NCI-H510A (cell line): ENCODE measurements around the gene SIRT2.
"Not testable (repeated sequence)": the region's sequence is repeated elsewhere in the genome, so short reads cannot be mapped to it uniquely, and the experiment has no call there.

Experiments used
- DNase-seq: peaks from one replicate; lab custom pipeline; 2025; lab: John Stamatoyannopoulos, UW

Gene SIRT2

DNA sequence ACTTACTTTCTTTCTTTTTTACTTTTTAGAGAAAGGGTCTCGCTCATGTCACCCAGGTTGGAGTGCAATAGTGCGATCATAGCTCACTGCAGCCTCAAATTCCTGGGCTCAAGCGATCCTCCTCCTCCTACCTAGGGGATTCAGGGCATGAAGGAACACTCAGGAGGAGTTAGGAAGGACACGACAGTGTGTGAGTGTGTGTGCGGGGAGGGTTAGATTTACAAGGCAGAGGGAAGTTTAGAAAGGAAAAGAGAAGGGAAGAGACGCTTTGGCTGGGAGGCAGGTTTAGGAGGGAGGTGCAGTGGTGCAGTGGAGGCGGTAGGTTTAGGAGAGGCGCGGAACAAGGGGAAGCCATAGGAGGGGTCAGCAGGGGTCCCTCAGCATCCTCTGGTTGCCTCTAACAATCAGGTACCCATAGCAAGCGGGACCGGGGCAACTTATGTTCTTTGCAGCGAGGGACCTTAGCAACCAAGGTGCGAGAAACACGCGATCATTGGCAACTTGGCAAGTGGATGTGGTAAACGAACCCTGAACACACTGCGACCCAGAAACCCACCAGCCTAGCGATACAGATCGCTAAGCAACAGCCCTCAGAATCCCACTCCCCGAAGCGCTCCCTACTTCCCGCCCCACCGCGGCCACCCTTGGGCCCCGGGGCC, 501 bp downstream of the SIRT2 start:
- DNase-seq: no peak

DNA sequence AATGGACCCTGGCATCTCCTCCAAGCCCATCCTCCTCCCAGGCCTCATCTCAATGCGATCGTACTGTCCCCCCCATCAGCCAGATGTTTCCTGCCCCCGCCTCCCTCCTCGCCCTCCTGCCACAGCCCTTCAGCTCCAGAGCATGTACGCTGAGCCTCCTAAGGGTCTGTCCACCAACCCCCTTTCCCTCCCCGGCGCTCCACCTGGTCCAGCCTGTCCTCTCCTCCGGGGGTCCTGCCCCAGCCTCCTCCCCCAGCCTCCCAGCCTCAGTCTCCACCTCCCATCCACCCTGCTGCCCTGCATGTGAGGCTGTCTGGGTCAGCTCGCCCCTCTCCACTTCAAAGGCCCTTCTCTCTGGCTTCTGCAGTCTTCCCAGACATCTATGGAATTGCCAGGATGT, 4.5 kb downstream of the SIRT2 start:
- DNase-seq: no peak

DNA sequence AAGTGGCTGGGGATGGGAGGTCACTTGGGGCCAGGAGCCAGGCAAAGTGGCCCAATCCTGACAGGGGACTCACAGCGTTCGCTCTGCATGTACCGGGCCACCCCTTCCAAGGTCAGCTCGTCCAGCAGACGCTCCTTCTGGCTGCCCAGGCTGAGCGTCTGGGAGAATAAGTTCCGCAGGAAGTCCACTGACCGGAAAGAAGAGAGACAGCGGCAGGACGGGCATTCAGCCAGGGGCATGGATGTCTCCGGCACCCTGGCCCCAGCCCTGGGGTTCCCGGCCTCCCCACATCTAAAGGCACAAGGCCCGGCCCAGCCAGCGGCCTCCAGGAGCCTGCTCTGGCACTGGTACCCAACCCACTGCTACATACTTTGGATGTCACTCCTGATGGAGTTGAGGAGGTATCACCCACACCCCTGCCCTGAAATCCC, 6.1 kb downstream of the SIRT2 start:
- DNase-seq: no peak

DNA sequence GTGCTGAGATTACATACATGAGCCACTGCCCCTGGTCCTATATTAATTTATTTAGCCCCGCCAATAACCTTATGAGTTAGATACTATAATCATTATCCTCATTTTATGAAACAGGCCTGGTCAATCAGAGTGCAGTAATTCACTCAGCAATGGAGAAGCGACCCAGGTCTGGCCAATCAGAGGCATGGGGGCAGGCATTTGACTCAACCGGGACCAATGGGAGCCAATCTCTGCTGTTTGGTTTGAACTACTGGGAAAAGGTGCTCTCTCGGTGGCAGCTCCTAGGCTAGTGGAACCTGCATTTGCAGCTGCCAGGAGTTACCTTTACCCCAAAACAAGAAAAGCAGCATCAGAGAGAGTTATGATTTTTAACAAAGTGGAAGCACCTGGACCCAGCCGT, 6.6 kb downstream of the SIRT2 start:
- DNase-seq: no peak

DNA sequence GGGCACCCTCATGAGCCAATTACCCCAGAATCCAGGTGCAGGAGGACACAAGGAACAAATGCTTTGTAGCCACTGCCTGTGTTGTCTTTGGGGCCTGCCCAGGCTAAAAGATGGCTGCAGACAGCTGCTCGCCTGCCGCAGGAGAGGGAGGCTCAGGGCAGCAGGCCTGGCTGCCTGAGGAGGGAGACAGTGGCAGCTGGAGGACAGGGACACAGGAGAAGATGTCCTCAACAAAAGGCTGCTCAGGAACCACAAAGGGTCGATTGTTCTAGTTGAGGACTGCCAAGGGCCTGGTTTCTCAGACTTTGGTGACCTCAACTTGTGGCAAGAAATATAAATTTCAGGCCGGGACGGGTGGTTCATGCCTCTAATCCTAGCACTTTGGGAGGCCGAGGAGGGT, 7.6 kb downstream of the SIRT2 start:
- no peak for DNase-seq

DNA sequence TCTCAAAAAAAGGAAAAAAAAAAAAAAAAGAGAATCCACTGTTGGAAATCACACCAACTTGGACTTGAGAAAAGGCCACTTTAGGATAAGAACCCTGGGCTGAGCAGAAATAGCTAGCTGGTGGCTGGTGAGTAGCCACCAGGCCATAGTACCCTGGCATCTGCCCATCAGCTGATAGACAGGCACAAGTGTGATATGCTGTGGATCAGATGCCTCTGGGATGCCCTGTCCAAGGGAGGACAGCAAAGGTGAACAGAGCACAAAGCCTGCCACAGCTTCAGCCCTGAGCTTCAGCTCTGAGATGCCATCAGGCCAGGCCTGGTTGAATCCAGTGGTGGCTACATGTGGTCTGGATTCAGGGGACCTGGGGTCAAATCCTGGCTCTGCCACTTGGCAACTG, 8.7 kb downstream of the SIRT2 start:
- DNase-seq: no peak

DNA sequence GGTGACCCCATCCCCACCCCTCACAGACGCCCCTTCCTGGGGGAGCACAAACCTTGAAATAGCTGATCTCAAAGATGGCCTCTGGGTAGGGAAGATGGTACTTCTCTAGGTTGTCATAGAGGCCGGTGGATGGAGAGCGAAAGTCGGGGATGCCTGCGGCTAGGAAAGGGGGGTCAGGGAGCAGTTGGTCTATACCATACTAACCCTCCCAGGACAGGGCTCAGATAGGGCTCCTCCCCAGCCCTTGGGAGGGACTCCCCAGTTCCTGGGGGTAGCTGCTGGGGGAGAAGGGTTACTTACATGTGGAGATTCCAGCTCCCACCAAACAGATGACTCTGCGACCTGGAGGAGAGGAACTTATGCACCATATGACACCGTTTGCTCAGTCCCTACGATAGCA, 9.6 kb downstream of the SIRT2 start:
- DNase-seq: no peak

DNA sequence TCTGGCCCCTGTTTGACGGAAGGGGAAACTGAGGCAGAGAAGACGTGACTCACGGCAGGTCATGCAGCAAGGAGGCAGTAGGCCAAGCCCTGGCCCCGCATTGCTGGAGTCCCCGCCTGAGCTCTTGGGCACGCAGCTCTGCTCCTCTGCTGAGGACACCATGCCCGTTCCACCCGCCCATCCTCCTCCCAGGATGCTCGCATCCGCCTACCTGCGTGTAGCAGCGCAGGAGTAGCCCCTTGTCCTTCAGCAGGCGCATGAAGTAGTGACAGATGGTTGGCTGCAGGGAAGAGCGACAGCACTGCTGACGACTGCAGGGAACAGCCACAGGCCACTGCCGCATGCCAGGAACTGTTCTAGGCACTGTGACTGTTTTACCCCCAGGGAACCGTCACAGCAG, 10.5 kb downstream of the SIRT2 start:
- DNase-seq: no peak

DNA sequence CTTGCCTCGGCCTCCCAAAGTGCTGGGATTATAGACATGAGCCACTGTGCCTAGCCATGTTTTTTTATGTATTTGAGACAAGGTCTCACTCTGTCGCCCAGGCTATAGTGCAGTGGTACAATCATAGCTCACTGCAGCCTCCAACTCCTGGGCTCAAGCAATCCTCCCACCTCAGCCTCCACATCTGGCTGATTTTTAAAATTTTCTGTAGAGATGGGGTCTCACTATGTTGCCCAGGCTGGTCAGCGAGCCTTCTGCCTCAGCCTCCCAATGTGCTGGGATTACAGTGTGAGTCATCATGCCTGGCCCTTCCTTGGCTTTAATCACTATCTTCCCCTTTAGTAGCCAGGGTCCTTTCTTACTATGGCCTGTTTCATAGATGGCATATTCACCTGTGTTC, 14.7 kb downstream of the SIRT2 start:
- DNase-seq: not testable (repeated sequence)

DNA sequence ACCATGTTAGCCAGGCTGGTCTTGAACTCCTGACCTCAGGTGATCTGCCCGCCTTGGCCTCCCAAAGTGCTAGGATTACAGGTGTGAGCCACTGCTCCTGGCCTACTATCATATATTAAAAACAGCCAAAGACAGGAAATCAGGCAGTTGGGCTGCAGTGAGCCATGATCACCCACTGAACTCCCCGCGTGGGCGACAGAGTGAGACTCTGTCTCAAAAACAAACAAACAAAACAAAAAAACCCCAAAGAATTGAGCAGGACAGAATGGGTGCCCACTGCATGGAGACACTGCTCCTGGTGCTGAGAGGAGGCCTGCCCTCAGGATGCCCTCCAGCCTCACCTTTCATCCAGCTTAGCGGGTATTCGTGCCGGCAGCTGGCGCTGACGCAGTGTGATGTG, 16.1 kb downstream of the SIRT2 start:
- no peak for DNase-seq

DNA sequence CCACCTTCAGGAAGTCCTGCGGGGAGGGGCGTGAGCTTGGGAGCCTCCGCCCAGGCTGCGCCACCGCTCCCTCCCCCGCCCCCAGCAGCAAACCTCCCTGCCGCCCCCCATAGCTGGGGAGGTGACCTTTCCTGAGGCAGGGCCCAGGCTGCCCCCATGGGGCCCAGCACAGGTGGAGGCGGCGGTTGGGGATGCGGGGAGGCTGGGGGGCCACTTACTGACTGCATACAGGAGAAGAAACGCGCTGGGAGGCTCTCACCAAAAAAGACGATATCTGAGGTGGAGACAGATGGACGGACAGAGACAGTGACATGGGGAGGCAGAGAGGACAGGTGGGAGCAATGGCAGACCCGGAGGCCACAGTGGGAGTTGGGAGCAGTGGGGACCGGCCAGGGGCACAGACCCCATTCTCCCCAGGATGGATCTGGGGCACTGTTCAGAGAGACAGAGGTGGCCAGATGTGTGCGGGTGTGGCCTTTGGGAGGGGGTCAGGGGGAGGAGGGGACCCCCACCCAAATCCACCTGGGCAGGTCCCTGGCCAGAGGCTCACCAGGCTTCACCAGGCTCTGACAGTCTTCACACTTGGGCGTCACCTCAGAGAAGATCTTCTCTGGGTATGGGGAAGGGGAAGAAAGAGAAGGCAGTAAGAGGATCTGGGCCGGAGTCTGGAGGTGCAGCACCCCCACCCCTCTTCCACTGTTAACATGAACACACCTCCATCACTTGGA, 18.4 kb downstream of the SIRT2 start:
- DNase-seq: no peak

DNA sequence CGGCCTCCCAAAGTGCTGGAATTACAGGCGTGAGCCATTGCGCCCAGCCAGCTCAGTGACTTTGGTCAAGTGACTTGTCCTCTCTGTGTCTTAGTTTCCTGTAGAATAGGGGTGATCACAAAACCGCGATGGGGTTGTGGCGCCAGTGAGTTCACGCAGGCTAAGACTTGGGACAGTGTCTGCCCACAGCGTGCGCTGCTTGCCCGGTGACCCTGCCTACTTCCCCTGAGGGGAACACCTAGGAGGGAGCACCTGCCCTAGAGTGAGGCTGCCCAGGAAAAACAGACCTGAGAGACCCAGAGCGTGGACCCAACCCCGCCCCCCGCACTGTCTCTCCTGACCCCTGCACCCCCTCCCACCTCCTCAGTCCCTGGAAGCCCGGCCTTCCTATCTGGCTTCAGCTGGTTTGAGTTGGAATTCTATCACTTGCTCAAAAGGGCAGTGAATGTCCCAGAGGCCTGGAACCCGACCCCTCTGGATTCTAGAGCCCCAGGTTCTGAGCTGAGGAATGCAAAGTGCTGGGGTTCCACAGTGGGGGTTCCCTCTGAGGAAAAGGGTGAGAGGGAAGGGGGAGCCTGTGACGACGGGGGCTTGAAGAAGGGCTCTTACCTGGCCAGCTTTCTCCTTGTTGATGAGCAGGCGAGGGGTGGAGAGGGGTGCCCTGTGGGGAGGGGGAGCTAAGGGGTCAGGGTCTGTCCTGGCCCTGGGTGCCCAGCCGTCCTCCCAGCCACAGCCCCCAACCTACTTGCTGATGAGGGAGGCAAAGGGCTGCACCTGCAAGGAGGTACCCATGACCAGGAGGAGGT, 19.1 kb downstream of the SIRT2 start:
- DNase-seq: no peak

DNA sequence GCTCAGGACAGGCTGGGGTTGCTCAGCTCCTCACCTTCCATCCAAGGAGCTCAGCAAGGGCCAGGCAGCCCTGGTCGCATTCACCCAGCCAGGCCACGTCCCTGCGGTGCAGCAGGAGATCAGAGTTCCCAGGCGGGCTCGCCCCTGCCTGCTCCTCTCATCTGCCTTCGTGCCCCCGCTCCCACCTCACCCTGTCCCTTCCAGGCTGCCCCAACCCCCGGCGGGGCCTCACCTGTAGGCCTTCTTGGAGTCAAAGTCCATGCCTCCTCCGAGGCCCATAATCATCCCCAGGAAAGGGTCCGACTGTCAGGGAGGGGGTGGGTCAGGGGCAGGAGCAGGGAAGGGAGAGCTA, 20.0 kb downstream of the SIRT2 start:
- DNase-seq: no peak

DNA sequence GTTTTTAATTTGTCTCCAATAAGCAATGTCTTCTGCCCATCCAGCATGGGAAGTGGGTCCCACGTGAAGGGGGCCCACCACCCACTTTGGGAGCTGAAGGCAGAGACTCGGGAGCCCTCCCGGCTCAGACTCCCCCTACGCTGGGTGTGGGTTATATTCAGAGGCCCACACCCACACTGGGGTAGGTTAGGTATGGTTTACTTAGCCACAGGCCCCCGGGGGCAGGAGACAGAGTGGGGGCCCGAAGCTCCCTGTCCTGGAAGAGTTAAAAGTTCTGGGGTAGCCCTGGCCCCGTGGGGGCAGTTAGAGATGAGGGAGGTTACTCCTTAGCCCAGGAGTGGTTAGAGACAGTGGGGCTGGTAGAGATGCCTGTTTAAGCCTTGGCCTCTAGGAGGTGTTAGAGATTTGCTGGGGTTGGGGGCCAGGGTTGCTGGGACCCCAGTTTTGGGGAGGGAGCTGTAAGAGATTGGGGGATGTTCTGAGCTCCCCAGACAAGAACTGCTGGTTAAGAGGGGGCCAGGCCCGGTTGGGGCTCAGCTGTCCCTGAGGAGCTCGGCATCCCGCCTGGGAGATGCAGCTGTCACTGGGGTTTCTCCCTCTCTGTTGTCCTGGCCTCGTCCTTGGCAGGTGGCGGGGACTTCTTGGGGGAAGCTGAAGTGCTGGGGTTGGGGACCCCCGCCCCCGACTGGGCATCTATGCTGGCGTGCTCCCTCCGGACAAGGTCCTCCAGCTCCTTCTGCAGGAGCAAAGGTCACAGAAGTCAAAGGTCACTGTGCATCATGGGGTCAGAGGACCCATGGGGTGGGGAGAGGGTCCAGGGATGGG, 20.6 kb downstream of the SIRT2 start:
- no peak for DNase-seq

DNA sequence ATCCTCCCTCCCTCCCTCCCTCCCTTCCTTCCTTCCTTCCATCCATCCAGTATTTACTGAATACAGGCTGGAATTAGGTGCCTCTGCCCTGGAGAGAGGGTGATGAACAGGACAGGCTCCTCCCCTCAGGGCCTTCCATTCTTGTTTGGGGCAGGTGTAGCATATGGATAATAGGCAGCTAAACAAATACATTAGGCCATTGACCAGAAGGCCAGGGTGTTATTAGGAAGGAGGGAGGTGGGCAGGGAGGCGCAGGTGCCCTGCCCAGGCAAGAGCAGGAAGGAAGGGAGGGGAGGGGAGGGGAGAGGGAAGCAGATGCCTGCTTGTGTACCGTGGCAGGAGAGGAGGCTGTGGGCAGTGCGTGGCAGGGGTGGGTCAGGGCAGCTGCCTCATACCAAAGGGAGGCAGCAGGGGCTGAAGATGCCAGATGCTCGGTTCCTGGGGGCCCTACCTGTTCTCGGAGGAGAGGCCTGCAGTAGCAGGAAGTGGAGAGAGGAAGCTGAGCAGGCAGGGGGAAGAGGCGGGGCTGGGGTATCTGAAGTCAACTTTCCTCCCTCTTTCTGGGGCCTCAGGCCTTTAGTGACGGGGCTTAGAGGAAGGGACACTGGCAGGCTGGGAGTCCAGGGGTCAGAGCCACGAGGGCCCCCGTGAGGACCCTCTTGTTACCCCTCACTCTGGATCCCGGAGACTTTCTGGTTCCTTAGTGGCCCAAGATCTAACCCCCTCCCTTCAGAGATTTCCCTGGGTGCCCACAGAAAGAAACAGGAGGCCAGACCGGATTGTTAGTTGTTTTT, 21.4 kb downstream of the SIRT2 start, which contains the start of gene RINL:
Gene RINL, minus strand, starts transcription at position 495 of the 794 bp plus-strand sequence. CDS start 1,533 bp downstream, outside the sequence.
- DNase-seq: peak; percentile 98

DNA sequence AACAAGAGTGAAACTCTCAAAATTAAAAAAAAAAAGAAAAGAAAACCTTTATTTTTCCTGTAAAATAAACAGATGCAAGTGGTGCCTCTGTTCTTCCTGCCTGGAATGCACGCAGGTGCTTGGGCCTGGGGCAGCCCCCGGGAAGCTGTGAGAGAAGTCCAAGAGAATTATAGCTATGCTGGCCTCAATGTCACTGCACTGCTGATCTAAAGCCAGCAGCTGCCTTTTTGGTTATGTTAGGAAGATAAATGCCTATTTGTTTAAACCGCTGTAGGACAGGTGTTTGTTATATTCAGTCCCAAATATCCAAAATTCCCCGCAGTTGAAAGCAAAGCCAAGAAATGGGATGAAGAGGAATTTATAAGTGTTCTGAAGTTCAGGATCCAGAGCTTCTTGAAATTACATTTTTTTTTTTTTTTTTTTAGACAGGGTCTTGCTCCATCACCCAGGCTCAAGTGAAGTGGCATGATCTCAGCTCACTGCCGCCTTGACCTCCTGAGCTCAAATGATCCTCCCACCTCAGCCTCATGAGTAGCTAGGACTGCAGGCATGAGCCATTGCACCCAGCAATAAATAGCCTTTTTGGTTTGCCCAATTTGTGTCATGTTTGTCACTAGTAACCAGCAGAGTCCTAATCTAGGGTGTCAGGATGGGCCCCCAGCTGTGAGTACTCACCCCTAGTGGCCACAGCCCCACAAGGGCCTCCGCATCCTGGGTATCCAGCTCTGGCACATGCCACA, 23.6 kb downstream of the SIRT2 start:
- DNase-seq: no peak

DNA sequence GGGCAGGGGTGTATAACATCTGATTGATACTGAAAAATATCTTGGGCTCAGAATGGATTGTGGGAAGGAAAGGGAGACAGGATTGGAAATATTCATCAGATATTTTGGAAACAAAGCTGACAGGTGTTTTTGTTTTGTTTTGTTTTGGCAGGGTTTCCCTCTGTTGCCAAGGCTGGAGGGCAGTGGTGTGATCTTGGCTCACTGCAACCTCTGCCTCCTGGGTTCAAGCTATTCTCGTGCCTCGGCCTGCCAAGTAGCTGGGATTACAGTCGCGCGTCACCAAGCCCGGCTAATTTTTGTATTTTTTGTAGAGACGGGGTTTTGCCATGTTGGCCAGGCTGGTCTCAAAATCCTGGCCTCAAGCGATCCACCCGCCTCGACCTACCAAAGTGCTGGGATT, 26.0 kb downstream of the SIRT2 start:
- not testable (repeated sequence) for DNase-seq

DNA sequence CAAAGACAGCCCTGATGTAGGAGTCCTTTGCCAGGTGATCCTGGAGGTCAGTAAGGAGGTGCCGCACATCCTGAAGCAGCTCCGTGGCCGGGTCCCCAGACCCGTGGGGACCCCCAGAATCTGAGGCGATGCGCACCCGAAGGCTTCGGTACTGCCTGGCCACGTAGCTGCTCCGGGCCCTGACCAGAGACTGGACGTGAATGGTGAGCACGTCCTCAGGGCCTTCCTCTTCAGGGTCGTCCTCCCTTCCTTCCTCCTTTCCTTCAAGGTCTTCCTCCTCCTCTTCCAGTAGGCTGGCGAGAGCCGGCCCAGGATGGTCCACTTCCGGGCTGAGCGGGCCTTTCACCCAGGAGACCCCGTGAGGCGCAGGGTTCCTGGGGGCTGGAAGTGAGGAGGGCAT, 28.8 kb downstream of the SIRT2 start:
- DNase-seq: no peak

DNA sequence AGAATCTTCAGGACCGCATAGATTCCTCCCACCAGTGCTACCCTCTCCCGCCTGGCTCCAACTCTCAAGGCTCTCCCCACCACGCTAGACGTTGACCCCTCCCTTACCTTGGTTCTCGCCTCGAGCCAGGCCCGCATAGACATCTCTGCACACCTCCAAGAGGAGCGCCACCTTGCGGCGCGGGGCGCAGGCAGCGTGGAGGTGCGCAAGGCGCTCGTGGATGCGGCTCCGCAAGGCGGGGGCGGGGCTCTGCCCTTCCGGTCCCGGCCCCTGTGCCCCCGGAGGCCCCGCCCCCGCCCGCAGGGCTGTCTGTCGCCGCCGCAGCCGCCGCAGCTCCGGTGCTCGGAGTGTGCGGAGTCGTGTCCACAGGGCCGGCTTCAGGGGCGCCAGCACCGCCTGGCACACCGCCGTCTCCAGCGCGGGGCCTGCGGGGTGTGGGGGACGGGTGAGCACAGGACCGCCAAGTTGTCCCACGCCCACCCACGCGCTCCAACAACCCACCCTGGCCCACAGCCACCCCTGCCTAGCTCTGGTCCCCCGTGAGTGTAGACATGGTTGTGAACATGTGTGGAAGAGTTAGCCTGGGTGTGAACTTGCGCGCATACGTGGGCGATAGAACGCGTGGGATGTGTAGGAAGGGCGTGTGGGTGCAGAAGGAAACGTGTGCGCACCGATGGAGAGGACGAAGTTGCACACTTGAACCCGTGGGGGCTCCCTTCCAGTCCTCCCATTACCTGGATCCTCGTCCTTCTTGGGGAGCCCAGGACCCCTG, 29.4 kb downstream of the SIRT2 start:
- no peak for DNase-seq
